ENCODE results near the gene GOLGA6A. TPM values are rescaled to one million over a fixed set of nuclear protein-coding genes. Genes with fewer than 3 reads are reported as not detected.

GOLGA6A gene
- total RNA-seq, 1 donor from 2014 or later: not detected

DNA sequence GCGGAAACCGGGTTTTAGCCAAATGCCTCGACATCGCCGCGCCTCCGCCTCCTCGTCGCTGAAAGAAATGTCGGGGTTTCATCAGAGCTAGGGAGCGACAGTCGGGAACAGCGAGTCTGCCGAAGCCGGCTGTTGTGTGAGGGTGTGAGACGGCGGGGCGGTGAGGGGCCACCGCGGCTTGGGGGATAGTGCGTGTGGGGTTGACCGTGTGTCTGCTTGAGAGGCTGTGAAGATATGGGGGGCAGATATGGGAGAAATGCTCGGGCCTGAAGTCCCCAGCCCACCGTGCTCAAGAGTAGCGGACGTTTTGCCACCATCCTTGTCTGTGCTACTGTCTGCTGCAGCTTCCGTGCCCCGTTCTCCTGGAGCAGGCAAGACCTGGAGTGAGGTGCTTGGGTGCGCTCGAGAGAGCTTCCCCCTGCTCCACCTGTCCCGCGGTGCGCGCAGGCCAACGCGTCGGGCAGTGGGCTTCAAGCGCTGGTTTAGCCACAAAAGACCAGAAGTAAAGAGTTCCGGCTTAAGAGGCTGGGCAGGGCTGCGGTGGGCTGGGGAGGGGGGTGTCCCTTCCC, 47.3 kb upstream of the GOLGA6A start:
- peaks cover 7% of the 10 kb centered on the region for H3K36me3 Mint-ChIP-seq (ENCODE audit: unreplicated experiment)
- H3K27ac Mint-ChIP-seq (ENCODE audit: unreplicated experiment): peak overlapping the region; percentile 57
- TF ChIP-seq, protein P1, sequence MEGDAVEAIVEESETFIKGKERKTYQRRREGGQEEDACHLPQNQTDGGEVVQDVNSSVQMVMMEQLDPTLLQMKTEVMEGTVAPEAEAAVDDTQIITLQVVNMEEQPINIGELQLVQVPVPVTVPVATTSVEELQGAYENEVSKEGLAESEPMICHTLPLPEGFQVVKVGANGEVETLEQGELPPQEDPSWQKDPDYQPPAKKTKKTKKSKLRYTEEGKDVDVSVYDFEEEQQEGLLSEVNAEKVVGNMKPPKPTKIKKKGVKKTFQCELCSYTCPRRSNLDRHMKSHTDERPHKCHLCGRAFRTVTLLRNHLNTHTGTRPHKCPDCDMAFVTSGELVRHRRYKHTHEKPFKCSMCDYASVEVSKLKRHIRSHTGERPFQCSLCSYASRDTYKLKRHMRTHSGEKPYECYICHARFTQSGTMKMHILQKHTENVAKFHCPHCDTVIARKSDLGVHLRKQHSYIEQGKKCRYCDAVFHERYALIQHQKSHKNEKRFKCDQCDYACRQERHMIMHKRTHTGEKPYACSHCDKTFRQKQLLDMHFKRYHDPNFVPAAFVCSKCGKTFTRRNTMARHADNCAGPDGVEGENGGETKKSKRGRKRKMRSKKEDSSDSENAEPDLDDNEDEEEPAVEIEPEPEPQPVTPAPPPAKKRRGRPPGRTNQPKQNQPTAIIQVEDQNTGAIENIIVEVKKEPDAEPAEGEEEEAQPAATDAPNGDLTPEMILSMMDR (IDR thresholded peaks at IDR 0.05): no peak
- H3K4me3 Mint-ChIP-seq (ENCODE audit: unreplicated experiment): peak overlapping the region; percentile 73
- H3K27me3 Mint-ChIP-seq (ENCODE audit: unreplicated experiment): peaks cover 35% of the 10 kb centered on the region
- peaks cover 34% of the 10 kb centered on the region for H3K4me1 Mint-ChIP-seq (ENCODE audit: unreplicated experiment)
- no peak for DNase-seq (ENCODE audit: extremely low spot score, unreplicated experiment)
- H3K9me3 Mint-ChIP-seq (ENCODE audit: unreplicated experiment): no peaks in the 10 kb centered on the region

DNA sequence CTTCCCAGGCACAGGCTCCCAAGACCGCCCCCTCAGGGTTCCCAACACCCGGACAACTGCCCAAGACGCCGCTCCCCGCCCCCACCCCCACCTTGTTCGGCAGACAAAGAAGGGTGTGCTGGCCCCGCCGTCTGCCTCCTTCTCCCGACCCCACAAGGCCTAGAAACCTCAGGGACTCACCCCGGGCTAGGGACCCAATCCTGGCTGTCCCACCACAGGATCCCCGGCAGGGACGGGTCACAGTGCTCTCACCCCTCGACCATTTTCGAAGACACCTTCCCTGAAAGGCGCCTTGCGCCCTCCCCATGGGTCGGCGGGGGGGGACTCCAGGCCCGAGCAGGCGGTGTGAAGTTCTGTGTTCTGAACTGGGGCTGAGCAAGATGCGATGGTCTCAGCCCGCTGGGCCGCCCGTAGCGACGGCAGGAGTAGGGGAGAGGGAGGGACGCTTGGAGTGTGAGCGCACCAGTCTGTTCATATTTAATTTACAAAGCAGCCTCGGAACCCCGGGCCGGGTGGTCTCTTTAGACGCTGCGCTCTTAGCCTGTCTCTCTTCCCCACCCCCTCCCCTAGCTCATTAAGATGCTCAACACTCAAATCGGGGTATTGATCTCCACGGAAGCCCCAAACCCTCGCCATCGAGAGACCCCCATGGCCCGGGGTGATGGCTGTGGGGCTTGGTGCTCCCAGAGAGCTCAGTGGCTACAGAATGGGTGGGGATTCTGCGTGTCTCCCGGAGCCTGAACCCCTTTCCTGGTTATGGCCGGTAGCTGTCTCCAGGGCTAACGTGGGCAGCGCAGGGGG, 46.6 kb upstream of the GOLGA6A start:
- peaks cover 34% of the 10 kb centered on the region for H3K4me1 Mint-ChIP-seq (ENCODE audit: unreplicated experiment)
- peaks cover 35% of the 10 kb centered on the region for H3K27me3 Mint-ChIP-seq (ENCODE audit: unreplicated experiment)
- H3K9me3 Mint-ChIP-seq (ENCODE audit: unreplicated experiment): no peaks in the 10 kb centered on the region
- TF ChIP-seq, protein P1 (IDR thresholded peaks at IDR 0.05): no peak
- DNase-seq (ENCODE audit: extremely low spot score, unreplicated experiment): no peak
- H3K36me3 Mint-ChIP-seq (ENCODE audit: unreplicated experiment): peaks cover 7% of the 10 kb centered on the region
- H3K4me3 Mint-ChIP-seq (ENCODE audit: unreplicated experiment): peak overlapping the region; percentile 73
- H3K27ac Mint-ChIP-seq (ENCODE audit: unreplicated experiment): peak overlapping the region; percentile 57

DNA sequence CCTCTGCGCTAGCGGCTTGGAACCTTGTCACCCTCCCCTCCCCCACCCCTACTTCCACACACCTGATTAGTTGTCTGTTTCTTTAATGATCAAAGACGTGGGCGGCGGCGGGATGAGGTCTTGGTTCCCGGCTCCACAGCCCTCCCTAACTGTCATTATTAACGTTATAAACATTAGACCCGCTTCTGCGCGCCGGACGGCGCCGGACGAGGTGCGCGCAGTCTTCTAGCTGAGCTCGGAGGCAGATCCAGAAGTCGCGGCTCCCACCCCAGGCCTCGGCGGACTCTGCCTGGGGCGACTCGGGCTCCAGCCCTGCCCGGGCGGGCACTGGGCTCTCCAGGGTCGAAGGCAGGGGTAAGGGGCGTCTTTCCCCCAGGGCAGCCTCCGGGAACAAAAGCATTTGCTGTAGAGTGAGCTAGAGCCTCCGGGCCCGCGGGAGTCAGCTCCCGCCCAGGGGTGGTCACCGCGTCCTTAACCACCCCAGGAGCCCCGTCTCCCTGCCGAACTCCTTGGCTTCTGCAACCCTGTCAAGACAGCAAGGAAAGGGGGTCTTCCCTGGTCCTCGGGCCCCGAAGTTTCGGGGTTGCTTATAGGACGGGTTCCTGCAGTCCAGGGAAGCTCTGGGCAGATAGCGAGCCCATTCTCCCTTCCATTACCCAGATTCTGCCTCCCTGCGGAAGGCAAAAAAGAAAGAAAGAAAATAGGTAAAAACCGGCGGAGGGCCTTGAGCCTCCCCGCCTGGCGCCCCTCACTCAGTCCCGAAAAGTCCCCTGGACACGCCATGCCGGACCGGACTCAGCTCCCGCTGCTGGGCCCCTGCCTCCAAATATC, 45.8 kb upstream of the GOLGA6A start:
- Mint-ChIP-seq H3K36me3 (ENCODE audit: unreplicated experiment) (peaks cover 7% of the 10 kb centered on the region), H3K27me3 (ENCODE audit: unreplicated experiment) (peaks cover 41% of the 10 kb centered on the region), H3K9me3 (ENCODE audit: unreplicated experiment) (no peaks in the 10 kb centered on the region), H3K4me1 (ENCODE audit: unreplicated experiment) (peaks cover 34% of the 10 kb centered on the region), H3K4me3 (ENCODE audit: unreplicated experiment) (peak overlapping the region; percentile 66), H3K27ac (ENCODE audit: unreplicated experiment) (peak overlapping the region; percentile 70)
- TF ChIP-seq, protein P1 (IDR thresholded peaks at IDR 0.05): no peak
- DNase-seq (ENCODE audit: extremely low spot score, unreplicated experiment): no peak

DNA sequence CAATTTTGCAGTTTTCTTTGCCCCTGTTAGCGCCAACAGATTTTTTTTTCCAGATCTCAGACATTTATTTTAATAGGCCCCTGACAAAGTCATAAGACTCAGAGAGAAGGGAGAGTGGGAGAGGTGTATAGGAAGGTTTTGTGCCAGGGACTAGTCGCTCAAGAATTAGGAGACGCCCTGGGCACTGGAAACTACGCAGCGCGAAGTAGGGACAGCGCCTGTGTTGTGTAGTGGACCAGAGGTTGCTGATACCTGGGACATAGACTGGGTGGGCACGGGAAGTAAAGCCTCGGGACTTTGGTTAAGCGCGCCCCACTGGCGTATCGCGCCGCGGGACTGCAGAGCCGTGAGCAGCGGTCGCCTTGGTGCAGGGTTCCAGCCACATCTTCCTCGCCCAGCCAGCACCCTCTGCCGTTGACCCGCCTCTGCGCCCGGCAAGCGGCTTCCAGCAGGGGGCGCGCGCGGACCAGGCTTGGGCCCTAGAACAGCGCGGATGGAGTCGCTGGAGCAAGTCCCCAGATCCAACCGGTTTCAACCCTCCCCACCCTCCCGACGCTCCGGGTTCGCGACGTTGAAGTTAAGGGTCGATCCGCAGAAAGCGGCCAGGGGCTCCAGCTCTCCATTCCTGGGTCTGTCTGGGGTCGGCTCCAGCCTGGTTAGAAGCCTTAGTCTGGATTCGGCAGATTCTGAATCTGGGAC, 45.1 kb upstream of the GOLGA6A start:
- Mint-ChIP-seq H3K4me3 (ENCODE audit: unreplicated experiment) (peak overlapping the region; percentile 66), H3K27me3 (ENCODE audit: unreplicated experiment) (peaks cover 47% of the 10 kb centered on the region), H3K9me3 (ENCODE audit: unreplicated experiment) (no peaks in the 10 kb centered on the region), H3K27ac (ENCODE audit: unreplicated experiment) (peak overlapping the region; percentile 70), H3K4me1 (ENCODE audit: unreplicated experiment) (peaks cover 34% of the 10 kb centered on the region), H3K36me3 (ENCODE audit: unreplicated experiment) (peaks cover 6% of the 10 kb centered on the region)
- DNase-seq (ENCODE audit: extremely low spot score, unreplicated experiment): peak; percentile 98
- TF ChIP-seq, protein P1 (IDR thresholded peaks at IDR 0.05): peak; percentile 100

All from osteocyte (in vitro differentiated cells).